ENCODE data around the gene SZT2. TPM values are rescaled to one million over a fixed set of nuclear protein-coding genes. Genes with fewer than 3 reads are reported as not detected.
"Not testable (repeated sequence)": the region's sequence is repeated elsewhere in the genome, so short reads cannot be mapped to it uniquely, and the experiment has no call there.

The SZT2 gene
- total and polyA plus RNA-seq, 5 donors, result 20.8 to 36.4 (median 32.6) TPM

GRCh38 chr1:43464681-43465504 lies 75.2 kb downstream of the SZT2 start:
- Histone ChIP-seq H3K27ac (ENCODE audit: low read length) (no peak overlapping the region), H3K27me3 (ENCODE audit: control insufficient read depth, insufficient read depth) (no peaks in the 10 kb centered on the region), H3K9me3 (ENCODE audit: control insufficient read depth, low read length) (no peaks in the 10 kb centered on the region), H3K4me1 (ENCODE audit: control insufficient read depth, insufficient read depth, low read length) (no peaks in the 10 kb centered on the region), H3K4me3 (ENCODE audit: low read length) (no peak overlapping the region)
- DNase-seq (no peak), ATAC-seq (no peak)
- intact Hi-C loops (cut with DNase I), result no loop called here
- 80% methylated on average over 13 of the region's 13 CpGs for WGBS

GRCh38 chr1:43465505-43466067 lies 75.9 kb downstream of the SZT2 start:
- Histone ChIP-seq H3K9me3 (ENCODE audit: control insufficient read depth, low read length) (no peaks in the 10 kb centered on the region), H3K4me3 (ENCODE audit: low read length) (no peak overlapping the region), H3K27ac (ENCODE audit: low read length) (no peak overlapping the region), H3K4me1 (ENCODE audit: control insufficient read depth, insufficient read depth, low read length) (no peaks in the 10 kb centered on the region), H3K27me3 (ENCODE audit: control insufficient read depth, insufficient read depth) (no peaks in the 10 kb centered on the region)
- intact Hi-C loops (cut with DNase I), result no loop called here
- WGBS, result 69% methylated on average over 3 of the region's 3 CpGs
- DNase-seq (no peak), ATAC-seq (no peak)

GRCh38 chr1:43466403-43466802 lies 76.7 kb downstream of the SZT2 start:
- H3K27me3 ChIP-seq (ENCODE audit: control insufficient read depth, insufficient read depth), result no peaks in the 10 kb centered on the region
- ATAC-seq (no peak), DNase-seq (no peak)
- no peak overlapping the region for H3K27ac ChIP-seq (ENCODE audit: low read length)
- no peaks in the 10 kb centered on the region for H3K9me3 ChIP-seq (ENCODE audit: control insufficient read depth, low read length)
- intact Hi-C loops (cut with DNase I), result no loop called here
- no peak overlapping the region for H3K4me3 ChIP-seq (ENCODE audit: low read length)
- WGBS, result 50% methylated on average over 2 of the region's 2 CpGs
- H3K4me1 ChIP-seq (ENCODE audit: control insufficient read depth, insufficient read depth, low read length), result no peaks in the 10 kb centered on the region

GRCh38 chr1:43468414-43468813 lies 78.7 kb downstream of the SZT2 start:
- no peak for DNase-seq
- Histone ChIP-seq H3K4me3 (ENCODE audit: low read length) (no peak overlapping the region), H3K9me3 (ENCODE audit: control insufficient read depth, low read length) (no peaks in the 10 kb centered on the region), H3K4me1 (ENCODE audit: control insufficient read depth, insufficient read depth, low read length) (no peaks in the 10 kb centered on the region), H3K27me3 (ENCODE audit: control insufficient read depth, insufficient read depth) (no peaks in the 10 kb centered on the region), H3K27ac (ENCODE audit: low read length) (no peak overlapping the region)
- intact Hi-C loops (cut with DNase I), result no loop called here
- no peak for ATAC-seq
- WGBS, result 87% methylated on average over 3 of the region's 3 CpGs

- intact Hi-C loops (cut with DNase I), result no loop called here
- WGBS, result 79% methylated on average over 1 of the region's 1 CpG
- H3K4me1 ChIP-seq (ENCODE audit: control insufficient read depth, insufficient read depth, low read length), result no peaks in the 10 kb centered on the region
These were observed 80.2 kb downstream of the SZT2 start for GRCh38 chr1:43469932-43470331.

GRCh38 chr1:43472087-43472462 lies 82.4 kb downstream of the SZT2 start:
- no peaks in the 10 kb centered on the region for H3K27me3 ChIP-seq (ENCODE audit: control insufficient read depth, insufficient read depth)
- 68% methylated on average over 5 of the region's 5 CpGs for WGBS
- intact Hi-C loops (cut with DNase I), result no loop called here
- H3K4me3 ChIP-seq (ENCODE audit: low read length), result no peak overlapping the region
- no peaks in the 10 kb centered on the region for H3K9me3 ChIP-seq (ENCODE audit: control insufficient read depth, low read length)
- no peak for ATAC-seq
- no peak overlapping the region for H3K27ac ChIP-seq (ENCODE audit: low read length)
- no peaks in the 10 kb centered on the region for H3K4me1 ChIP-seq (ENCODE audit: control insufficient read depth, insufficient read depth, low read length)
- DNase-seq, result no peak

More at GRCh38 chr1:43469932-43470331, 80.2 kb downstream of the SZT2 start:
- no peak for ATAC-seq
- H3K9me3 ChIP-seq (ENCODE audit: control insufficient read depth, low read length), result no peaks in the 10 kb centered on the region
- no peak overlapping the region for H3K27ac ChIP-seq (ENCODE audit: low read length)
- H3K4me3 ChIP-seq (ENCODE audit: low read length), result no peak overlapping the region
- DNase-seq, result no peak
- H3K27me3 ChIP-seq (ENCODE audit: control insufficient read depth, insufficient read depth), result no peaks in the 10 kb centered on the region

- WGBS, result 43% methylated on average over 5 of the region's 6 CpGs
These were observed 82.9 kb downstream of the SZT2 start for GRCh38 chr1:43472463-43473151.

GRCh38 chr1:43473463-43473862 lies 83.8 kb downstream of the SZT2 start:
- no peak overlapping the region for H3K27ac ChIP-seq (ENCODE audit: low read length)
- H3K4me1 ChIP-seq (ENCODE audit: control insufficient read depth, insufficient read depth, low read length), result no peaks in the 10 kb centered on the region
- ATAC-seq (no peak), DNase-seq (no peak)
- H3K9me3 ChIP-seq (ENCODE audit: control insufficient read depth, low read length), result no peaks in the 10 kb centered on the region
- intact Hi-C loops (cut with DNase I), result no loop called here
- no peak overlapping the region for H3K4me3 ChIP-seq (ENCODE audit: low read length)
- 89% methylated on average over 4 of the region's 4 CpGs for WGBS
- H3K27me3 ChIP-seq (ENCODE audit: control insufficient read depth, insufficient read depth), result no peaks in the 10 kb centered on the region

More at GRCh38 chr1:43472463-43473151, 82.9 kb downstream of the SZT2 start:
- H3K27ac ChIP-seq (ENCODE audit: low read length); intact Hi-C loops (cut with DNase I); H3K4me1 ChIP-seq (ENCODE audit: control insufficient read depth, insufficient read depth, low read length); H3K27me3 ChIP-seq (ENCODE audit: control insufficient read depth, insufficient read depth); H3K9me3 ChIP-seq (ENCODE audit: control insufficient read depth, low read length); H3K4me3 ChIP-seq (ENCODE audit: low read length); DNase-seq: not testable (repeated sequence)
- peak; percentile 39 to 55 for ATAC-seq

- H3K27me3 ChIP-seq (ENCODE audit: control insufficient read depth, insufficient read depth); H3K4me3 ChIP-seq (ENCODE audit: low read length); intact Hi-C loops (cut with DNase I); H3K9me3 ChIP-seq (ENCODE audit: control insufficient read depth, low read length); H3K27ac ChIP-seq (ENCODE audit: low read length); H3K4me1 ChIP-seq (ENCODE audit: control insufficient read depth, insufficient read depth, low read length); ATAC-seq; DNase-seq: not testable (repeated sequence)
- 55% methylated on average over 9 of the region's 10 CpGs for WGBS
These were observed 86.1 kb downstream of the SZT2 start for GRCh38 chr1:43475611-43476401.

- no peak for DNase-seq
- intact Hi-C loops (cut with DNase I), result no loop called here
- Histone ChIP-seq H3K27ac (ENCODE audit: low read length) (no peak overlapping the region), H3K27me3 (ENCODE audit: control insufficient read depth, insufficient read depth) (no peaks in the 10 kb centered on the region), H3K4me1 (ENCODE audit: control insufficient read depth, insufficient read depth, low read length) (no peaks in the 10 kb centered on the region), H3K9me3 (ENCODE audit: control insufficient read depth, low read length) (no peaks in the 10 kb centered on the region), H3K4me3 (ENCODE audit: low read length) (no peak overlapping the region)
- WGBS, result 94% methylated on average over 1 of the region's 1 CpG
- no peak for ATAC-seq
These were observed 88.0 kb downstream of the SZT2 start for GRCh38 chr1:43477716-43478115.

- intact Hi-C loops (cut with DNase I), result no loop called here
- Histone ChIP-seq H3K4me1 (ENCODE audit: control insufficient read depth, insufficient read depth, low read length) (no peaks in the 10 kb centered on the region), H3K4me3 (ENCODE audit: low read length) (no peak overlapping the region), H3K27me3 (ENCODE audit: control insufficient read depth, insufficient read depth) (no peaks in the 10 kb centered on the region), H3K9me3 (ENCODE audit: control insufficient read depth, low read length) (no peaks in the 10 kb centered on the region), H3K27ac (ENCODE audit: low read length) (no peak overlapping the region)
- no peak for DNase-seq
- ATAC-seq, result no peak
- 62% methylated on average over 3 of the region's 3 CpGs for WGBS
These were observed 89.7 kb downstream of the SZT2 start for GRCh38 chr1:43479414-43479813.
